Right lobe of liver (tissue), 4 donors: ENCODE results near the gene SCAANT1.

Experiments used
- POLR2A ChIP-seq: fragments of 450-650 bp; IDR thresholded peaks from one replicate; pipeline ENCODE4 v1.6.1; 2017; ENCODE audit warnings: antibody characterized with exemption, mild to moderate bottlenecking
- TF ChIP-seq, protein P1 (sequence below), 4 donors: fragments of 200-600 bp in 3 of 4; fragments of 450-650 bp in 1 of 4; IDR thresholded peaks; one replicate each; pipeline versions ENCODE4 v1.5.1 to v1.8.0; 2016 to 2022; ENCODE audit warnings: antibody characterized with exemption in 4 of 4, mild to moderate bottlenecking in 2 of 4
- donor health status: DM: no; HTN: no; CAD: no.
- donor health status: DM: no; HTN: no; CAD: no.
- donor health status: DM: no; HTN: yes; CAD: no.

DNA sequence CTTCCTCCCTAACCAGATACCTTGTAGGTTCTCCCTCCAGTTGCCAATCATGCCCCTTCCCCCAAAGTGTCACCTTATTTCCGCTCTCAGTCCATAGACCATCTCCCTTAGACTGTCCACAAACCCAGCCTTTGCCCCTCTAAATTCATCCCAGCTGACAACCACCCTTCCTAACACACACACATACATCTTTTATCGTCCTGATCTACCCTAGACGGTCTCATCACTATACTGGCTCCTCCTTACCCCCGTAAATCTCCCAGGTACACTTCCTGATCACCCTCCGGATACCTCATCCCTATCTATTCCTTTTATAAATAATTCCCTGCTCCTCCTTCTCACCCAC, 49.4 kb downstream of the SCAANT1 start:
- TF ChIP-seq, protein P1, sequence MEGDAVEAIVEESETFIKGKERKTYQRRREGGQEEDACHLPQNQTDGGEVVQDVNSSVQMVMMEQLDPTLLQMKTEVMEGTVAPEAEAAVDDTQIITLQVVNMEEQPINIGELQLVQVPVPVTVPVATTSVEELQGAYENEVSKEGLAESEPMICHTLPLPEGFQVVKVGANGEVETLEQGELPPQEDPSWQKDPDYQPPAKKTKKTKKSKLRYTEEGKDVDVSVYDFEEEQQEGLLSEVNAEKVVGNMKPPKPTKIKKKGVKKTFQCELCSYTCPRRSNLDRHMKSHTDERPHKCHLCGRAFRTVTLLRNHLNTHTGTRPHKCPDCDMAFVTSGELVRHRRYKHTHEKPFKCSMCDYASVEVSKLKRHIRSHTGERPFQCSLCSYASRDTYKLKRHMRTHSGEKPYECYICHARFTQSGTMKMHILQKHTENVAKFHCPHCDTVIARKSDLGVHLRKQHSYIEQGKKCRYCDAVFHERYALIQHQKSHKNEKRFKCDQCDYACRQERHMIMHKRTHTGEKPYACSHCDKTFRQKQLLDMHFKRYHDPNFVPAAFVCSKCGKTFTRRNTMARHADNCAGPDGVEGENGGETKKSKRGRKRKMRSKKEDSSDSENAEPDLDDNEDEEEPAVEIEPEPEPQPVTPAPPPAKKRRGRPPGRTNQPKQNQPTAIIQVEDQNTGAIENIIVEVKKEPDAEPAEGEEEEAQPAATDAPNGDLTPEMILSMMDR (IDR thresholded peaks at IDR 0.05): no peak
- TF ChIP-seq POLR2A: no peak
